Osteocyte (in vitro differentiated cells): ENCODE data around the gene DLG5. TPM values are rescaled to one million over a fixed set of nuclear protein-coding genes. Genes with fewer than 3 reads are reported as not detected.
"Not testable (repeated sequence)": the region's sequence is repeated elsewhere in the genome, so short reads cannot be mapped to it uniquely, and the experiment has no call there.

Experiments used
- DNase-seq: peaks from one replicate; pipeline ENCODE4 v3.0.0; 2021; ENCODE audit warnings: mixed read lengths; ENCODE audit not compliant: unreplicated experiment; ENCODE audit errors: extremely low spot score
- H3K27ac Mint-ChIP-seq: one replicate; pipeline ENCODE4 v1.8.0; 2021; ENCODE audit warnings: mild to moderate bottlenecking, mixed read lengths; ENCODE audit not compliant: unreplicated experiment
- H3K27me3 Mint-ChIP-seq: one replicate; pipeline ENCODE4 v1.8.0; 2021; ENCODE audit warnings: mixed read lengths; ENCODE audit not compliant: unreplicated experiment
- H3K36me3 Mint-ChIP-seq: one replicate; pipeline ENCODE4 v1.8.0; 2021; ENCODE audit warnings: mixed read lengths; ENCODE audit not compliant: unreplicated experiment
- H3K4me1 Mint-ChIP-seq: one replicate; pipeline ENCODE4 v1.8.0; 2021; ENCODE audit warnings: mixed read lengths; ENCODE audit not compliant: unreplicated experiment
- H3K4me3 Mint-ChIP-seq: one replicate; pipeline ENCODE4 v1.8.0; 2021; ENCODE audit warnings: mild to moderate bottlenecking, moderate library complexity, mixed read lengths; ENCODE audit not compliant: unreplicated experiment
- H3K9me3 Mint-ChIP-seq: one replicate; pipeline ENCODE4 v1.8.0; 2021; ENCODE audit warnings: mixed read lengths; ENCODE audit not compliant: unreplicated experiment
- total RNA-seq: library from RNA; stranded (reverse); gene quantifications from 2 replicates; pipeline ENCODE4 v1.2.1, GENCODE V29; 2021
- TF ChIP-seq, protein P1 (sequence below): fragments of 200-600 bp; sonication (generic); IDR thresholded peaks from 2 replicates; pipeline ENCODE4 v1.5.0; 2021; ENCODE audit warnings: antibody characterized with exemption, mild to moderate bottlenecking, moderate library complexity

DLG5 gene
- total RNA-seq, 1 donor from 2014 or later, result 69.8 TPM

DNA sequence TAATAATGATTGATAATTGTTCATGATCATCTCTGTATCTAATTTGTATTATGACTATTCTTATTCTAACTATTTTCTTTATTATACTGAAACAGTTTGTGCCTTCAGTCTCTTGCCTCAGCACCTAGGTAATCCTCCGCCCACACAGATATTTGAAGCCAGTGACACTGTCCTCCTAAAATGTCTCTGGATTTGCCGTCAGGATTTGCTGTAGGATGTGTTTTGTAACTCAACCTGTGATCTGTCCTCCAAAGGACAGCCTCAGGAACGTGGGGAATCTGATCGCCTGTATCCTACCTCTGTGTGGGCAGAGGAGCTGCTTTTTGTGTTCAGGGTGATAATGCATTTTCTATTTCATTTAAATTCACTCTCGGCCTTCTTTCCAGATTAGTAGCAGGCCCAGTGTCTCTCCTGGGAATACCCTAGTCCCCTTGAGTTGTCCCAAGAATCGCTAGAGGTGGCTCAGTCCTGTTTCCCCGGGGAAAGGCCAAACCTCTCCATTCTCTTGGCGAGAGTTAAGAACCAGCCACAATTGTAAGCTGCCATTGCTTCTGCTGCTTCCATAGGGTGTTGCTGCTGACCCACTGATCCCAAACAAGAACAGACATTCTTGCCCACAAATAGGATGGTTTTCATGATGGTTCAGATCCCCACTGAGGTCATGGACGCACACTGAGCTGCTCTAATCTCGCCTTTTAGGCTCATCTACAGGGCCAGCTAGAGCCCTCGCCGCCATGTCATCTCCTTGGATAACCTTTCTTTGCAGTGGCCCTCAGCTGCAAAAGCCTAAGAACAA, 152.7 kb downstream of the DLG5 start:
- peak; percentile 23 for DNase-seq
- H3K36me3 Mint-ChIP-seq, result peaks cover 23% of the 10 kb centered on the region
- no peaks in the 10 kb centered on the region for H3K27me3 Mint-ChIP-seq
- H3K4me3 Mint-ChIP-seq, result no peak overlapping the region
- H3K27ac Mint-ChIP-seq, result no peak overlapping the region
- TF ChIP-seq, protein P1, sequence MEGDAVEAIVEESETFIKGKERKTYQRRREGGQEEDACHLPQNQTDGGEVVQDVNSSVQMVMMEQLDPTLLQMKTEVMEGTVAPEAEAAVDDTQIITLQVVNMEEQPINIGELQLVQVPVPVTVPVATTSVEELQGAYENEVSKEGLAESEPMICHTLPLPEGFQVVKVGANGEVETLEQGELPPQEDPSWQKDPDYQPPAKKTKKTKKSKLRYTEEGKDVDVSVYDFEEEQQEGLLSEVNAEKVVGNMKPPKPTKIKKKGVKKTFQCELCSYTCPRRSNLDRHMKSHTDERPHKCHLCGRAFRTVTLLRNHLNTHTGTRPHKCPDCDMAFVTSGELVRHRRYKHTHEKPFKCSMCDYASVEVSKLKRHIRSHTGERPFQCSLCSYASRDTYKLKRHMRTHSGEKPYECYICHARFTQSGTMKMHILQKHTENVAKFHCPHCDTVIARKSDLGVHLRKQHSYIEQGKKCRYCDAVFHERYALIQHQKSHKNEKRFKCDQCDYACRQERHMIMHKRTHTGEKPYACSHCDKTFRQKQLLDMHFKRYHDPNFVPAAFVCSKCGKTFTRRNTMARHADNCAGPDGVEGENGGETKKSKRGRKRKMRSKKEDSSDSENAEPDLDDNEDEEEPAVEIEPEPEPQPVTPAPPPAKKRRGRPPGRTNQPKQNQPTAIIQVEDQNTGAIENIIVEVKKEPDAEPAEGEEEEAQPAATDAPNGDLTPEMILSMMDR, result no peak
- peaks cover 3% of the 10 kb centered on the region for H3K4me1 Mint-ChIP-seq
- H3K9me3 Mint-ChIP-seq, result peaks cover 13% of the 10 kb centered on the region

DNA sequence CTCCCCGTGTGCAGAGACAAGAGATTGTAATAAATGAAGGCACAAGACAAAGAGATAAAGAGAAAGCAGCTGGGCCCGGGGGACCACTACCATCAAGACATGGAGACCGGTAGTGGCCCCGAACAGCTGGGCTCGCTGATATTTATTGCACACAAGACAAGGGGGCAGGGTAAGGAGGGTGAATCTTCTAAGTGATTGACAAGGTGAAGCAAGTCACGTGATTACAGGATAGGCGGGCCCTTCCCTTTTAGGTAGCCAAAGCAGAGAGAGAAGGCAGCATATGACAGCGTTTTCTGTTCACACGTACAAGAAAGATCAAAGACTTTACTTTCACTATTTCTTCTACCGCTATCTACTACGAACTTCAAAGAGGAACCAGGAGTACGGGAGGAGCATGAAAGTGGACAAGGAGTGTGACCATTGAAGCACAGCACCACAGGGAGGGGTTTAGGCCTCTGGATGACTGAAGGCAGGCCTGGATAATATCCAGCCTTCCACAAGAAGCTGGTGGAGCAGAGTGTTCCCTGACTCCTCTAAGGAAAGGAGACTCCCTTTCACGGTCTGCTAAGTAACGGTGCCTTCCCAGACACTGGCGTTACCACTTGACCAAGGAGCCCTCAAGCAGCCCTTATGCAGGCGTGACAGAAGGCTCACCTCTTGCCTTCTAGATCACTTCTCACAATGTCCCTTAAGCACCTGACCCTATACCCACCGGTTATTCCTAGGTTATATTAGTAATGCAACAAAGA, 153.5 kb downstream of the DLG5 start:
- H3K4me1 Mint-ChIP-seq, H3K27ac Mint-ChIP-seq, H3K27me3 Mint-ChIP-seq, H3K4me3 Mint-ChIP-seq: not testable (repeated sequence)
- H3K36me3 Mint-ChIP-seq, result peaks cover 17% of the 10 kb centered on the region
- peak; percentile 70 for DNase-seq
- peaks cover 12% of the 10 kb centered on the region for H3K9me3 Mint-ChIP-seq

- no peak overlapping the region for H3K4me3 Mint-ChIP-seq
Observed at GRCh38 chr10:77771851-77772250, 154.7 kb downstream of the DLG5 start.

GRCh38 chr10:77771450-77771849, 155.1 kb downstream of the DLG5 start:
- no peak overlapping the region for H3K27ac Mint-ChIP-seq
- peaks cover 6% of the 10 kb centered on the region for H3K36me3 Mint-ChIP-seq
- peaks cover 3% of the 10 kb centered on the region for H3K9me3 Mint-ChIP-seq
- no peak overlapping the region for H3K4me3 Mint-ChIP-seq
- TF ChIP-seq, protein P1, result no peak
- DNase-seq, result peak; percentile 74
- no peaks in the 10 kb centered on the region for H3K27me3 Mint-ChIP-seq
- H3K4me1 Mint-ChIP-seq, result peaks cover 3% of the 10 kb centered on the region

More at GRCh38 chr10:77771851-77772250, 154.7 kb downstream of the DLG5 start:
- Mint-ChIP-seq H3K9me3 (peaks cover 4% of the 10 kb centered on the region), H3K27me3 (no peaks in the 10 kb centered on the region), H3K4me1 (peaks cover 3% of the 10 kb centered on the region), H3K36me3 (peaks cover 9% of the 10 kb centered on the region), H3K27ac (no peak overlapping the region)
- DNase-seq, result no peak
- TF ChIP-seq, protein P1, result no peak

GRCh38 chr10:77770868-77771175, 155.7 kb downstream of the DLG5 start:
- peaks cover 3% of the 10 kb centered on the region for H3K4me1 Mint-ChIP-seq
- H3K36me3 Mint-ChIP-seq, result peaks cover 2% of the 10 kb centered on the region
- DNase-seq, result peak; percentile 65
- TF ChIP-seq, protein P1, result no peak
- no peak overlapping the region for H3K27ac Mint-ChIP-seq
- H3K27me3 Mint-ChIP-seq, result no peaks in the 10 kb centered on the region
- H3K4me3 Mint-ChIP-seq, result no peak overlapping the region
- no peaks in the 10 kb centered on the region for H3K9me3 Mint-ChIP-seq
